Activated CD4-positive, alpha-beta T cell treated with anti-CD3 and anti-CD28 coated beads for 48 hours (primary cell): ENCODE data around the gene BCL6.
"Not testable (repeated sequence)": the region's sequence is repeated elsewhere in the genome, so short reads cannot be mapped to it uniquely, and the experiment has no call there.

Experiments
- DNase-seq: peaks from one replicate; pipeline ENCODE4 v3.0.0-alpha.2; 2020

BCL6 gene

DNA sequence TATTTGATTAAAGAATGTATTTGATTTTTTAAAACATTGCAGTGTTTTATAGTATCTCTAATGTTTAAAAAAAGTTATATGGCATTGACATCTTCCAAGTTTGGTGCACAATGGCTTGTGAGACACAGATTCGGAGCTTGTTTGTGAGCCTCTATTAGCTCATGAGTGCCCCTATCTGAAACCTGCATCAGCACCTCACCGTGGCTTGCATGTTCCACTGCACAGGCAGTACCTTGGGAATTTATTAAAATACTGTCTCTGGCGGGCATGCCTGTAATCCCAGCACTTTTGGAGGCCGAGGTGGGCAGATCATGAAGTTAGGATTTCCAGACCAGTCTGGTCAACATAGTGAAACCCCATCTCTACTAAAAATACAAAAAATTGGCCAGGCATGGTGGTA is 36.1 kb downstream of the BCL6 start:
- no peak for DNase-seq

DNA sequence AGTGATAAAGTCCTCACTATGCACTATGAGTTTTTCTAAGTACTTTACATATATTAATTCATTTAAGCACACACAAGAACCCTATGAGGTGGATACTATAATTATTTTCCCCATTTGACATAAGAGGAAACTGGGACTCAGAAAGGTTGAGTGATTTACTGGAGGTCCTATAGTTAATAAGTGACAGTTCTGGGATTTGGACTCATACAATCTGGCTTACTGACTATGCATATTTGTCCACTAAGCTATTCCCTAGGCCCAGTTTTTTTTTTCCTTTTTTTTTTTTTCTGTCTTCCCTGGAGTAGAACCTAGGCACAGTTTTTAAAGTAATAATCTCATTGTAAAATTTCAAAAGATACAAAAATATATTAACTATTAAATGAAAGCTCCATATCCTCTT is 36.6 kb downstream of the BCL6 start:
- no peak for DNase-seq

DNA sequence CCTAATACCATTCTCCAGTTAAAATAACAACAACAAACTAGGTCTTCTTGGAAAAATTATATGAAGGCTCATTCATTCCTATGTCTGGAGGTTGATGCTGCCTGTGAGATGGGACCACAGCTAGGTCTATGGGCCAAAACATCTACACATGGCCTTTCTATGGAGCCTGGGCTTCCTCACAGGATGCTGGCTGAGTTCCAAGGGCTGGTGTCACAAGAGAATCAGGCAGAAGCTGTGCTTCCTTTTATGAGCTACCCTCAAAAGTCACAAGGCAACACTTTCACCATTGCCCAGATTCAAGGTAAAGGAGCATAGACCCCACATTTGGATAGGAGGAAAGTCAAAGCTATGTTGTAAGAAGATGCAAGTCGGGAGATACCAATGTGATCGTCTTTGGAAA is 38.3 kb downstream of the BCL6 start:
- no peak for DNase-seq

DNA sequence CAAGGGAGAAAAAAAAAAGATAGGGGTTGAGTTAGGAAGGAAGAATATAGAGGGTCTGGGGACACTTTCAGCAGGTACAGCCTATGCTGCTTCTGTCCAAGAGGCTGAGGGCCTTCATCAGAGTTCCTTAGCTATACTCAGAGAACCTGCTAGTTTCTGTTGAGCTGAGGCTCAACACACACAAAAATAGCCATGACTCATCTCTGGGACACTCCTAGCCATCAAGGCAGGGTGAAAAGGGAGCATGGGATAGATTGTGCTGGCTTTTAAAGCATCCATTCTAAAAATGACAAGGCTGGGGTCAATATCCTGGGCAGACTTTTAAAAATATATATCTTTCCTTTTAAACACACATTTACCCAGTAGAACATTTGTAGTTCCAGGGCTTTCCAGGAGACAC is 40.1 kb downstream of the BCL6 start:
- no peak for DNase-seq

DNA sequence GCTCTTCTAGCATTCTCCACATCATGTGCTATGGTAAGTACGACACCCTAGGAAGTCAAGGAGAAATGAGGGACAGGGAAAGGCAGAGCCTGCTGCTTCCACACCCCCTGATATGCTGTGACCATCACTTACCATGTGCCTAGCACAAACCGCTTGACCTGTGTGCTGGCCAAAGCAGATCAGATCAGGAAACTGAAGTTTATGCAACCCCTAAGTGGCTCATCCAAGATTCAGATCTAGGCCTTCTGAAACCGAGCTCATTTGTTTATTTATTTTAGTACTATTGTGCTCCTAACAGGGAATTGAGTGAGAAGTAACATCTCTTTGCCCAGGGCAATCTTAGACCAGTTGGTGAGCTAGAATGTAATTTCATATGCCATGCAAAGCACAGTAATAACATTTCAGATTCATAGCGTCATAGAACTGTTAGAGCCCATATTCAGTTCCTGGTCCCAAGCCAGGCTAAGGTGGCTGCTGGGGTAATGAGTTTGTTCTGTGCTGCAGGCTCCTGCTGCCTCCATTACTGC is 42.7 kb downstream of the BCL6 start, which contains the start of gene RTP2:
Gene RTP2 (minus strand): TSS at position 51 of the 527 bp plus-strand sequence. CDS start 429 bp downstream, outside the sequence.
- DNase-seq, result no peak

DNA sequence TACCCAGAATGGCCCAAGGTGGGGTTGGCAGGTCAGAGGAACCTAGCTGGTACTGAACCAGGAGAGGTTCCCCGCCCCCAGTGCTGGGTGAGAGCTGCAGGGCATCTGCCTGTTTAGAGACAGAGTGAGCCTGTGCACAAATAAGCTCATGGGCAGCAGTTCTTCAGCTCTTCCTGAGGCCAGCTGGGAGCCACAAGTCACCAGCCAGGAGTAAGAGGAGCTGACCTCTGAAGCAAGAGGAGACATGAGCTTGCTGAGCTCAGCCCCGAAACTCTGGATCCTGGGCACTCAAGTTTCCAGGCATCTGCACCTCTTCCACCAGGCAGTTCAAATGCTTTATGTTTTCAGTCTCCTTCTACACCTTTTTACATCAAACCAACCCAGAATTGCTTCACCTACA is 45.0 kb downstream of the BCL6 start:
- no peak for DNase-seq

DNA sequence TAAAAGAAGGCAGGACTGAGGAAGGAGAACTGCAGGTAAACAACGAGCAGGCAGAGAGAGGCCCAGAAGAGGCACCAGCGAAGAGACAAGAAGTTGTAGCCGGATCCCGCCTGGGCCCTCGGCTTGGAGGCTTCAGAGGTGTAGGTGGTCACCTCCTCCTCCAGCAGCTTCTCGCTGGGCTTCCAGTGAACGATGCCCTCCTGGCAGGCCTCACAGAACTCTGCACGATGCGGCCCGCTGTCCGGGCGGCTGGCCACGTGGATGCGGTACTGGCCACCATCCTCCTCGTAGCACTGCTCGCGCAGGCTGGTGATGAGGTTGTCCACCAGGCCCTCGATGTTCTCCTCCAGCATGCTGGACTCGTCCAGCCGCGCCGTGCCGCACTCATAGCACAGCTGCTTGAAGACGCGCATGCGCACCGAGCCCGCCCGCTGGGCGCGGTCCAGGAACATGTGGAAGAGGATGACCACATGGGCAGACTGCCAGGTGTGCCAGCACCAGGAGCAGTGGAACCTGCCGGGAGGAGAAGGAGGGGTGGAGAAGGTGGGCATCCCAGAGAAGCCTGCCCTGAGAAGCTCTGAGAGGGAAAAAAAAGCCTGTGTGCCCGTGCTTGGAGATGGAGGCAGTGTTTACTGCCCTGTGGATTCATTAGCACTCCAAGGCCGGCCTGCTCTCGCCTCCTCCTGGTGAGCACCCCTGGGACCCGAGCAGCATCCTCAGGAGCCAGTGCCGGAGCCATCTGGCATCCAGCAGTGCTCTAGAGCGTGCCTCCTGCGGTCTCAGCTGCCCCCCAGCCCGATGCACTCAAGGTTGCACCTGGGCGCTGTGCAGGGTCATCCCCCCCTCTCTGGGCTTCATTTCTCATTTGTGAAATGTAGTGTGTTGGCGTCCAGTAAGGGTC is 46.5 kb downstream of the BCL6 start:
- no peak for DNase-seq

DNA sequence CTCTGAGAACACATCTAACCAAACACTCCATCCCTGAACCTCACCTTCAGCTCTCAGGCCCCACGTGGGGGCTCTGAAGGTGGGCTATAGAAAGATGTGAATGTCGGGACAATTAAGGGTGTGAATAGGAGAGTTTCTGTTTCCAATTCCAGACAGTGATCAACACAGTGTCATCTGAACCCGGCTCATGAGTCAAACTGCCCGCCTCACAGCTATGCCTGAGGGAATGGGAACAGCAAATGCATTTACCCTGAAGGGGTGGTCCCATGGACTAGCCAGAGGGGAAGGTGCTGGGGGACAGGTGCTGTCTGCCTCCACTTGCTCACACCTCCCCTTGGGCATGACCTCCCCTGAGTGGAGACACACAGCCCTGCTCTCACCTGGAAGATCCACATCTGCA is 49.2 kb downstream of the BCL6 start:
- DNase-seq, result no peak

DNA sequence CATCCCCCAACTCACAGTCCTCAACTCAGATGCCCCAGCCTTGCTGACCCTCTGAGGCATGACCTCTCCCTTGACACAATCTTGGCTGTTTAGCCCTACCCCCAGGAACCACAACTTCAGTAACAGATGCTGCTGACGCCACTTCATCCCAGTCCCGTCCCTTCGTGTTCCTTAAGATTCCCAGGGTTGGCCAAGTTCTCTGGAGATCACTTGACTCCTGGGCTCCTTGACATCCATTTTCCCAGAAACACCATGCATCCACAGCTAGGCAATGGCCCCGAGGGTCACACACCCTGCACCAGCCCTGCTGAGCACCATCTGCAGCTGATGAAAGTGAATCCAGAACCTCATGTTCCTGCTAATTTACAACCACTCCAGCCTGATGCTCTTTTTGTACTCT is 49.8 kb downstream of the BCL6 start:
- no peak for DNase-seq

DNA sequence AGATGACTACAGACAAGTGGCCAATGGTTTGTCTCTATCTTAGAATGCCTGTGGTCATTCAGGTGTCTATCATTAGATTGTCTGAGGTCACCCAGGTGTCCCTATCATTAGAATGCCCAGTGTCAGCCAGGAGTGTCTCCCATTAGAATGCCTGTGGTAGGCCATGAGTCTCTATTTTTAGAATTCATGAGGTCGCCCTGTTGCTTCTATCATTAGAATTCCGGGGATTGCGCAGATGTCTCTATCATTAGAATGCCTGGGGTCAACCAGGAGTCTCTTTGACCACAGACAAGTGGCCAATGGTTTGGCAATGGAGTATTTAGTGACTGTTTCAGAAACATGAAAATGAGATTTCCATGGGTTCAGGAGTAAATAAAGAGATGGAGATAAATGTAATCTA is 50.5 kb downstream of the BCL6 start:
- no peak for DNase-seq

DNA sequence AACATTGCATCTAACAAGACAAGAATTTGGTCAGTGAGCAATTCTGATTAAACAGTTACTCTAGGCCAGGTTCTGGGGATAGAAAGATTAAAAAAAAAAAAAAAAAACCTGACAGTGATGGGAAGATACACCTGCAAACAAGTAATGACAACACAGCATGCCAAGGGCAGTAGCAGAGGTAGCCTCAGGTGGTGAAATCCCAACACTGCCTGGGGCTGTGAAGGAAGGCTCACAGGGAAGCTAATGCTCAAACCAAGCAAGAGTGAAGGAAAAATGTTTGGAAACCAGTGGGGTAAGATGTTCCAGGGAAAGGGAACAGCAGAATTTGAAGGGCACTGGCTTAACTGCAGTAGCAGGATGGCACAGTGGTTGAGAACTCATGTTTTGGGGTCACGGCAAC is 51.8 kb downstream of the BCL6 start:
- DNase-seq, result no peak

DNA sequence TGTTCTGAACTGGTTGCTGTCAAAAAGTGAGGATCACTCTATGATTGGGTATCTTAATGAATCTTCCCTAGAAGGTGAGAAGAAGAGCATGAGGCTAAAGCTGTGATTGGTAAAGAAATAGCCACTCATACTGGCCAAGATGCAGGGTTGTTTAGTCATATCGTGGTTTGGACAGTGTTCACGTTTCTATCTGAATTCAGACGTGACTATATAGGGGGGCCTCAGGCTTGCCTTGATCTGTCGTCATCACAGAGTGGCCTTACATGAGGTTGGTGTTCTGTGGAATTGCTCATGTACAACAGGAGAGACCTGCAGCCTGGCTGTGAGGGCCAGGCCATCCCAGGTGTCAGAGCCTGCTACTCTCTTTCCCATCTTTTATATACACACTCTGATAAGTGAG is 55.3 kb downstream of the BCL6 start:
- no peak for DNase-seq

DNA sequence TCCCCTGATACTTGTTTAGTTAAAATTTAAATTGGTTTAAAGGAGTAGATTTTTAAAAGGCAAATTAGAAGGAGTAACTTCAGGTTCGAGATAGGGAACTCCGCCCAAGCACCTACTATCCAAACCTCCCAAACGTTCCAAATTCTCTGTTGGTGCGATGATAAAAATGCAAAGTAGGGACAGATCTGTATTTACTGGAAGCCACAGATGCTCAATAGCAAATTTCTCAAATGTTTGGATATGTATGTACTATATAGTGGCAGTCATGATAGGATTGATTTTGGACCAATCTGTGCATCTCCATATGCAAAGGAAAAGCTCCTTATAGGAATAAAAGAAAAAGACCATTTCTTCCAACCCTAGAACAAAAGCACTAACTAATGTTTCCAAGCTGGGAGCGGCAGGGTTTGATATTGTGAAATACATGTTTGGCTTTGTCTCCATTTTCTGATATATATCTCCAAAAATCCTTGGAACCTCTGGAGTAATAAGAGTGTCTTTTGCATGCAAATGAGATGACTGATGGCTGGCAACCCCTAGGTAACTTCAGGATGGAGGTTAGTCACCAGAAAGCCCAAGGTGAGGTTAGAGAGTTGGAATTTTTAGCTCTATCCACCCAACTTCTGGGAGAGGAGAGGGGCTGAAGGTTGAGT is 58.5 kb downstream of the BCL6 start:
- DNase-seq, result no peak

DNA sequence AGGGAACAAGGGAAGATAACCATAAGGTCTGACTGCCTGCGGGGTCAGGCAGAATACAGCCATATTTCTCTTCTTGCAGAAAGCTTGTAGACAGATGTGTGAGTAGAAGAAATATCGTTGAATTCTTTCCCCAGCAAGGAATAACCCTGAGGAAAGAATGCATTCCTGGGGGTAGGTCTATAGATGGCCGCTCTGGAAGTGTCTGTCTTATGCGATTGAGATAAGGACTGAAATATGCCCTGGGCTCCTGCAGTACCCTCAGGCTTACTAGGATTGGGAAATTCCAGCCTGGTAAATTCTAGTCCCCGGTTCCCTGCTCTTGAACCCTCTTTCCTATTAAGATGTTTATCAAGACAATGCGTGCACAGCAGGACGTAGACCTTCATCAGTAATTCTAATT is 59.3 kb downstream of the BCL6 start:
- no peak for DNase-seq

DNA sequence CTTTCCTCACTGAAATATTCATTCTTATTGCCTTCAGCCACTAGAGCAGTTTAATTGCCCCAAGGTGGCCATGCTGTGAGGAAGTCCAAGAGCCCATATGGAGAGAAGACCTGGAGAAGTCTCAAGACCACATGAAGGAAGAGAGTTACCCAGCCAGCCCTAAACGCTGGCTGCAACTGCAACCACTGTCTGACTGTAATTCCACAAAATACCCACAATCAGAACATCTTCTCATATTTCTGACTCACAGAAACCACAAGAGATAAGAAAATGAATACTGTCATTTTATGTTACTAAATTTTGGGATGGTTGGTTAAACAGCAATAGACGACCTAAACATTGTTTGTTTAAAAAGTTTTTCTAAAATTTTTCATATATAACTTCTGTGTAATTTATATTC is 60.4 kb downstream of the BCL6 start:
- peak; percentile 26 for DNase-seq

DNA sequence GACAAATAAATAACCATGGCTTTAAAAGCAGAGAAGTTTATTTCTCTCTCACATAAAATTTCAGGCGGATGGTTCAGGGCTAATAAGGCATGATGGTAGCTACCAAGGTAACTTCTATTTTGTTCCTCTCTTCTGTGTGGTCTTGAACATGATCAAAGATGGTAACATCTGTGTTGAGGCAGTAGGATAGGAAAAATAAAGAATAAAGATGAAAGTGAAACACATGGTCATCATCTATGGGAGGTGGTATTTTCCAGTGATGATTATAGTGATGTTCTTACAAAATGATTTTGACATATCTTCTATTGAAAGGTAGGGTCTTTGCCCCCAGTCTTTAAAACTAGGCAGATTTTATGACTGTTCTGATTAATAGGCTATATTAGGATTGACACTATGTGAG is 60.8 kb downstream of the BCL6 start:
- no peak for DNase-seq

DNA sequence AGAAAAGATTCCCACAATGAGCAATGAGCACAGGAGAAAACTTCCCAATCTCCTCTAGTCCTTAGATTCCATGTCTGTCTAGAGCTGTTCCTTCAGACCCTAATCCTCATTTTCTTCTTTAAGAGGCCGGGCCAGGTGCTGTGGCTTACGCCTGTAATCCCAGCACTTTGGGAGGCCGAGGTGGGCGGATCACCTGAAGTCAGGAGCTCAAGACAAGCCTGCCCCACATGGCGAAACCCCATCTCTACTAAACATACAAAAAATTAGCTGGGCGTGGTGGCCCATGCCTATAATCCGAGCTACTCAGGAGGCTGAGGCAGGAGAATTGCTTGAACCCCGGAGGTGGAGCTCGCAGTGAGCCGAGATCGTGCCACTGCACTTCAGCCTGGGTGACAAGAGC is 63.5 kb downstream of the BCL6 start:
- DNase-seq, result not testable (repeated sequence)

DNA sequence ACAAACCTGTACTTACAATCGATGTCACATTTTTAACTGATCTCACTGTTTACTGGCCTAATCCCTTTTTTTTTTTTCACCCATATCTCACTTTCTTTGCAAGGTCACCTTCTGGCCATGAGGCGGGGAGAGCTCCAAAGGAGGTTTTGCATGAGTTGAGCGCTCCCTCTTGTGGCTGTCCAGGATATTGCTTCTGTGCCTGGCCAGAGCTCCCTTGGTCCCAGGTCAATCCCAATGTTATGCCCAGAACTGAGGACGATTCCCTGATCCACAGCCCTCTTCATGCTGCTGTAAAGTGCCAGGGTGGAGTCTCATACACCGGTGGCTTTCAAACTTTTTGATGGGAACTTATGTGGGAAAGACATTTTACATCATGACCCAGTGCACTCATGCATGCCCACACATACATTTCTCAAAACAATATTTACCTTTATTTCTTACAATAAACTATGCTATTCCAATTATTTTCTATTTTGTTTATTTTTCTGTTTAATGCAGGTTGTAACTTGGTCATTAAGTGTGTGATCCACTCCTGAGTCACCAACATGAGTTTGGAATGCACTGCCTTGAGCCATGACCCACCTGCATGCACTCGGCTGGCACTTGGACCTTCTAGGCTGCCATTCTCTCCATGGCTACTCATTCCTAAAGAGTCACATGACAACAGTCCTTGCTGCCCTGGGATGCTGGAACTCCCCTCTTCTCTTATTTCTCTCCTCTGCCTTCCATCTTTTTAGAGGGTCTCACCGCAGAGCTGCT is 65.5 kb downstream of the BCL6 start:
- DNase-seq, result peak; percentile 77

DNA sequence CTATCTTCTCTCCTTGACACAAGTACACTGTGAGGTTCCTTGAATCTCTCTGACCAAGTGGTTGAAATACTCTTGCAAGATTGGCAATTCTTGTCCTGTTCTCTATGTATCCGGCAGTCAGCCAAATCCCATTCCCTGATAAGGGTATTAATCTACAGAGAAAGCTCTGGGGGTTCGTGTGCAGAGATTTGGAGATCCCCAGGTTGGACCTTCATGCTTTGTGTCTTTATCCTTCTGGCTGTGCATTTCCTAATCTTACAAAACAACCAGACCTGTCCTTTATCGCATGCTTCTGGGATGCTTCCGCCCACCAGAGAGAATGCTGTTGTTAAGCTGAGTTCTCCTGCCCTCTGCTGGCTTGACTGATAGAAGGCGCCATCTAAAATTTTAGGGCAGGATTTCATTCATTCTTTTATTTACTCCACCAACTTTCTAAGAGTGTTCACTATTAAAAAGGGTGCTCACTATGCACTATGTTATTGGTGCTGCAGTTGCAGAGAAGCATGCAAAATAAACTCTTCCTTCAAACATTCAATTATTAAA is 66.5 kb downstream of the BCL6 start:
- peak; percentile 52 for DNase-seq

DNA sequence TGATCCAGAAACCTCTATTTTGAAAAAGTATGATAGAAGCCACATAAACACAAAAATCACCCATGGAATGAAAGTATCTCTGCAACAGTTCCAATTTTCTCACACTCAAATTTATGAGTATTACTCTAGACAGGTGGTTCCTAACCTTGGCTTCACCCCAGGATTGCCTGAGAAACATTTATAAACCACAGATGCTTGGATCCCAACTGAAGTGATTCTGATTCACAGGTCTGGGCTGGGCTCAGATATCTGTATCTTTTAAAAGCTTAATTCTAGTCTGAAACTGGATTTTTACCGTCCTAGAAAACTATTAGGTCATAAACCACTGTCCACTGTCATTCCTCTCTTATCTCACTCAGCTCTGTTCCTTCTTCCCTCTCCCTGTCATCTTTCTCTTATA is 67.7 kb downstream of the BCL6 start:
- DNase-seq, result no peak

DNA sequence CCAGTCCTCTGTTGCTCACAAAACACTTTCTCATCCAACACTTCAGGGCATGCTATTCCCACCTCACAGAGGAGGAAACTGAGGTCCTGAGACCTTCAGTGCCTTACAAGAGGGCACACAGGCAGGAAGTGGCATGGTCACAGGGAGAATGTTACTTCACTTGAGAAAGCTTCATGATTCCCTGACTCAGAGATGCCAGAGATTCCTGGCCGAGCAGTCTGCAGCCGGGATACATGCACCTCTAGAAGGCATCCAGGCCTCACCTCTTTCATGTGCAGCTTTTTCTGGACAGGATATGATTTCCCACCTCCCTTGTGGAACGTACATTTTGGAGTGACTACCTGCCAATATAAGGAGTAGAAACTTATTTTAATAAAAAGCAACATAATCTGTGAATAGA is 72.3 kb downstream of the BCL6 start:
- no peak for DNase-seq
